Cardiac muscle cell (in vitro differentiated cells and primary cell): Measurements from ENCODE around the gene ZFYVE28. TPM values are rescaled to one million over a fixed set of nuclear protein-coding genes. Genes with fewer than 3 reads are reported as not detected.

Source experiments
- DNase-seq, 2 donors: peaks; one replicate each; pipeline versions ENCODE4 v3.0.0 to v3.0.0-alpha.2; 2010 to 2017; ENCODE audit warnings: low read depth in 1 of 2, low spot score in 1 of 2
- H3K27ac ChIP-seq: fragments of 200-600 bp; sonication (generic); 2 replicates; pipeline ENCODE4 v1.5.1; 2016
- H3K27me3 ChIP-seq: fragments of 200-600 bp; sonication (generic); 2 replicates; pipeline ENCODE4 v1.6.0; 2016; ENCODE audit warnings: control low read depth
- H3K36me3 ChIP-seq: fragments of 200-600 bp; sonication (generic); 2 replicates; pipeline ENCODE4 v1.5.1; 2016; ENCODE audit warnings: control low read depth
- H3K4me1 ChIP-seq: fragments of 200-600 bp; sonication (generic); 2 replicates; pipeline ENCODE4 v1.8.1; 2017; ENCODE audit warnings: low read depth, mild to moderate bottlenecking, mixed run types
- H3K4me3 ChIP-seq: fragments of 200-600 bp; sonication (generic); 2 replicates; pipeline ENCODE4 v1.5.1; 2016; ENCODE audit warnings: mild to moderate bottlenecking
- H3K9me3 ChIP-seq: fragments of 200-600 bp; sonication (generic); 2 replicates; pipeline ENCODE4 v1.5.1; 2017; ENCODE audit warnings: low read depth, mild to moderate bottlenecking, control low read depth
- CTCF ChIP-seq: IDR thresholded peaks from 2 replicates; pipeline ENCODE4 v1.5.1; 2012; ENCODE audit warnings: low read depth, mild to moderate bottlenecking, low read length
- polyA plus RNA-seq: library from polyadenylated mRNA; unstranded; fragments of >200 nt; fragmentation: Nextera tagmentation; extraction: Ambion mirVana; gene quantifications from 2 replicates; pipeline ENCODE4 v1.2.1, GENCODE V29; 2016
- total RNA-seq: library from RNA; depleted of rRNA; stranded (reverse); fragments of >200 nt; gene quantifications from 2 replicates; pipeline ENCODE4 v1.2.3, GENCODE V29; 2016

ZFYVE28 gene
- total and polyA plus RNA-seq, 2 experiments from 2014 or later, result 1.3 to 4.0 TPM

GRCh38 chr4:2341911-2342652, 76.4 kb downstream of the ZFYVE28 start:
- no peaks in the 10 kb centered on the region for H3K36me3 ChIP-seq

GRCh38 chr4:2341261-2341841, 77.1 kb downstream of the ZFYVE28 start:
- no peak for TF ChIP-seq CTCF
- Histone ChIP-seq H3K27ac (no peak overlapping the region), H3K36me3 (no peaks in the 10 kb centered on the region), H3K27me3 (peaks cover 6% of the 10 kb centered on the region), H3K4me3 (no peak overlapping the region), H3K9me3 (no peaks in the 10 kb centered on the region), H3K4me1 (no peaks in the 10 kb centered on the region)
- DNase-seq, result no peak

More at GRCh38 chr4:2341911-2342652, 76.4 kb downstream of the ZFYVE28 start:
- no peak overlapping the region for H3K27ac ChIP-seq
- H3K27me3 ChIP-seq, result peaks cover 6% of the 10 kb centered on the region
- no peaks in the 10 kb centered on the region for H3K4me1 ChIP-seq
- no peak for DNase-seq
- no peak overlapping the region for H3K4me3 ChIP-seq
- no peak for TF ChIP-seq CTCF
- no peaks in the 10 kb centered on the region for H3K9me3 ChIP-seq

GRCh38 chr4:2340272-2341061, 78.0 kb downstream of the ZFYVE28 start:
- H3K27me3 ChIP-seq, result peaks cover 6% of the 10 kb centered on the region
- no peak for DNase-seq
- no peak overlapping the region for H3K4me3 ChIP-seq
- no peak for TF ChIP-seq CTCF
- no peak overlapping the region for H3K27ac ChIP-seq
- H3K4me1 ChIP-seq, result no peaks in the 10 kb centered on the region
- no peaks in the 10 kb centered on the region for H3K36me3 ChIP-seq
- H3K9me3 ChIP-seq, result no peaks in the 10 kb centered on the region

GRCh38 chr4:2339458-2340271, 78.8 kb downstream of the ZFYVE28 start:
- H3K4me3 ChIP-seq, result no peak overlapping the region
- H3K4me1 ChIP-seq, result no peaks in the 10 kb centered on the region
- no peaks in the 10 kb centered on the region for H3K9me3 ChIP-seq
- H3K36me3 ChIP-seq, result no peaks in the 10 kb centered on the region
- H3K27ac ChIP-seq, result no peak overlapping the region
- no peak for DNase-seq
- peaks cover 6% of the 10 kb centered on the region for H3K27me3 ChIP-seq
- TF ChIP-seq CTCF, result no peak
